ENCODE measurements around the gene HPS4. TPM values are rescaled to one million over a fixed set of nuclear protein-coding genes. Genes with fewer than 3 reads are reported as not detected.

Gene HPS4
- polyA plus RNA-seq, 1 of the 3 experiments (the other 2 are of a cell fraction), result 22.5 TPM

- Histone ChIP-seq H3K9ac (no peak overlapping the region), H3K4me1 (ENCODE audit: control insufficient read depth in 1 of 2, insufficient read depth in 2 of 2, low read depth in 1 of 2, low read length in 1 of 2) (no peaks in the 10 kb centered on the region; a peak in 1 of 4 replicates), H3K4me2 (no peak overlapping the region), H3K27me3 (ENCODE audit: insufficient read depth) (no peaks in the 10 kb centered on the region), H3K36me3 (replicated peaks in 1 of 2; ENCODE audit: control insufficient read depth in 1 of 2, insufficient read depth in 2 of 2, low read length in 1 of 2) (peaks cover 6 to 42% of the 10 kb centered on the region in 2 experiments), H3F3A (replicated peaks; ENCODE audit: insufficient read depth) (no peaks in the 10 kb centered on the region), H3K79me2 (ENCODE audit: insufficient read depth) (no peaks in the 10 kb centered on the region; the same call in 1 of the 2 replicates), H3K9me3 (no peaks in the 10 kb centered on the region), H4K20me1 (ENCODE audit: insufficient read depth) (no peaks in the 10 kb centered on the region), H3K4me3 (ENCODE audit: low read depth in 2 of 2, low read length in 1 of 2) (no peak overlapping the region), H3K27ac (ENCODE audit: low read depth in 2 of 2, low read length in 1 of 2) (no peak overlapping the region), H2AFZ (ENCODE audit: low read depth) (no peak overlapping the region), H3K9me2 (no peaks in the 10 kb centered on the region)
- POLR2A ChIA-PET, result no interaction called here
- TF ChIP-seq RAD21 (IDR thresholded peaks at IDR 0.05; ENCODE audit: low read length) (no peak), RFX5 (IDR thresholded peaks at IDR 0.05; ENCODE audit: low read length) (no peak), CTCF (IDR thresholded peaks at IDR 0.05) (no peak), RXRA (IDR thresholded peaks at IDR 0.05; ENCODE audit: borderline replicate concordance, low read depth) (no peak)
- DNase-seq, result no peak
- CTCF ChIA-PET, result interaction anchor here (0.9 to 2.4 kb wide), 6 partner anchors 8 to 679 kb away, joined by 3 to 14 read pairs (median 5); no protein-coding TSS in a partner anchor
- 96% methylated on average over 21 of the region's 23 CpGs for WGBS (ENCODE audit: low lambda C conversion rate)
These were observed 31.2 kb downstream of the HPS4 start for GRCh38 chr22:26452236-26453016.

DNA sequence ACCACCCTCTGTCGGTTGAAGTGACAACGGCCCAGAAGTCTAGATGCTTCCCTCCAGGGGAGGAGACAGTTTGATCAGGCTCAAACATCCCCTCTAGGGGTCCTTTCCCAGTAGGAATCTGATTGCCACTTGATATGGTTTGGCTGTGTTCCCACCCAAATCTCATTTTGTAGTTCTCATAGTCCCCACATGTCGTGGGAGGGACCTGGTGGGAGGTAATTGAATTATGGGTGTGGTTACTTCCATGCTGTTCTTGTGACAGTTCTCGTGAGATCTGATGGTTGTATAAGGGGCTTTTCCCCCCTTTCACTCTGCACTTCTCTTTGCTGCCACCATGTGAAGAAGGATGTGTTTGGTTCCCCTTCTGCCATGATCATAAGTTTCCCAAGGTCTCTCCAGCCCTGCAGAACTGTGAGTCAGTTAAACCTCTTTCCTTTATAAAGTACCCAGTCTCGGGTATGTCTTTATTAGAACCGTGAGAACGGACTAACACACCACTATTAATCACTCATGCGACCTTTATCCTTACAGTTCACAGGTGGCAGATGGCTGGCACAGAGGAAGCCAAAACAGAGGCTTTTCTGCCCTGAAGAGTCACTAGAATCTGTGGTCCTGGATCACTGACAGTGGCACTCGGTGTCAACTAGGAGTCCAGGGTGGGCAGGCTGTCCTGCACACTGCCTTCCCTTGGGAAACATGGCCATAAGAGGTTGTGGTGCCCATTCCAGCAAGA, 33.0 kb downstream of the HPS4 start:
- Histone ChIP-seq H3K4me3 (ENCODE audit: low read depth in 2 of 2, low read length in 1 of 2) (no peak overlapping the region), H3K4me1 (ENCODE audit: control insufficient read depth in 1 of 2, insufficient read depth in 2 of 2, low read depth in 1 of 2, low read length in 1 of 2) (no peaks in the 10 kb centered on the region; a peak in 1 of 4 replicates), H3K79me2 (ENCODE audit: insufficient read depth) (no peaks in the 10 kb centered on the region), H3K9ac (no peak overlapping the region), H3K27ac (ENCODE audit: low read depth in 2 of 2, low read length in 1 of 2) (no peak overlapping the region), H3K4me2 (no peak overlapping the region), H3K27me3 (ENCODE audit: insufficient read depth) (no peaks in the 10 kb centered on the region), H3K9me2 (no peaks in the 10 kb centered on the region), H4K20me1 (ENCODE audit: insufficient read depth) (no peaks in the 10 kb centered on the region), H3K36me3 (replicated peaks in 1 of 2; ENCODE audit: control insufficient read depth in 1 of 2, insufficient read depth in 2 of 2, low read length in 1 of 2) (peaks cover 6 to 37% of the 10 kb centered on the region in 2 experiments), H2AFZ (ENCODE audit: low read depth) (no peak overlapping the region), H3F3A (replicated peaks; ENCODE audit: insufficient read depth) (no peaks in the 10 kb centered on the region), H3K9me3 (no peaks in the 10 kb centered on the region)
- ChIA-PET CTCF (interaction anchor here (2.1 kb wide), 1 partner anchor 10 kb away, joined by 14 read pairs; no protein-coding TSS in a partner anchor), POLR2A (no interaction called here)
- 87% methylated on average over 8 of the region's 9 CpGs for WGBS (ENCODE audit: low lambda C conversion rate)
- TF ChIP-seq, protein P1, sequence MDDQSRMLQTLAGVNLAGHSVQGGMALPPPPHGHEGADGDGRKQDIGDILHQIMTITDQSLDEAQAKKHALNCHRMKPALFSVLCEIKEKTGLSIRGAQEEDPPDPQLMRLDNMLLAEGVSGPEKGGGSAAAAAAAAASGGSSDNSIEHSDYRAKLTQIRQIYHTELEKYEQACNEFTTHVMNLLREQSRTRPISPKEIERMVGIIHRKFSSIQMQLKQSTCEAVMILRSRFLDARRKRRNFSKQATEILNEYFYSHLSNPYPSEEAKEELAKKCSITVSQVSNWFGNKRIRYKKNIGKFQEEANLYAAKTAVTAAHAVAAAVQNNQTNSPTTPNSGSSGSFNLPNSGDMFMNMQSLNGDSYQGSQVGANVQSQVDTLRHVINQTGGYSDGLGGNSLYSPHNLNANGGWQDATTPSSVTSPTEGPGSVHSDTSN (IDR thresholded peaks at IDR 0.05), result no peak
- TF ChIP-seq CTCF (IDR thresholded peaks at IDR 0.05) (no peak), CHD2 (IDR thresholded peaks at IDR 0.05; ENCODE audit: low read length, partially characterized antibody) (no peak), FOXM1 (IDR thresholded peaks at IDR 0.05; ENCODE audit: low read depth) (no peak), USF1 (IDR thresholded peaks at IDR 0.05; ENCODE audit: borderline replicate concordance, low read depth) (no peak), IRF3 (IDR thresholded peaks at IDR 0.05; ENCODE audit: low read depth, low read length) (no peak), FOSL2 (IDR thresholded peaks at IDR 0.05; ENCODE audit: borderline replicate concordance, low read depth) (no peak), SIN3A (IDR thresholded peaks at IDR 0.05; ENCODE audit: borderline replicate concordance, low read depth, low read length) (no peak), EP300 (IDR thresholded peaks at IDR 0.05; ENCODE audit: borderline replicate concordance in 1 of 2, low read depth in 1 of 2, low read length in 1 of 2) (no peak), YY1 (IDR thresholded peaks at IDR 0.05; ENCODE audit: low read depth) (no peak)
- TF ChIP-seq, protein P2, sequence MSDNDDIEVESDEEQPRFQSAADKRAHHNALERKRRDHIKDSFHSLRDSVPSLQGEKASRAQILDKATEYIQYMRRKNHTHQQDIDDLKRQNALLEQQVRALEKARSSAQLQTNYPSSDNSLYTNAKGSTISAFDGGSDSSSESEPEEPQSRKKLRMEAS (IDR thresholded peaks at IDR 0.05; ENCODE audit: low read depth), result no peak
- peak; percentile 46 for DNase-seq

Measured in SK-N-SH (cell line).